ENCODE results near the gene AAK1. TPM values are rescaled to one million over a fixed set of nuclear protein-coding genes. Genes with fewer than 3 reads are reported as not detected.

The AAK1 gene
- total RNA-seq, 1 experiment from 2014 or later = 35.6 TPM

GRCh38 chr2:69581774-69582581, 61.6 kb downstream of the AAK1 start:
- ChIA-PET POLR2A (no interaction called here), CTCF (interaction anchor here (1.0 to 4.5 kb wide), 3 partner anchors 8 to 143 kb away, joined by 3 to 25 read pairs (median 4); no protein-coding TSS in a partner anchor)
- no peak for DNase-seq (ENCODE audit: low spot score)
- Mint-ChIP-seq H3K27me3 (ENCODE audit: low read depth) (no peaks in the 10 kb centered on the region), H3K36me3 (no peaks in the 10 kb centered on the region), H3K4me1 (peaks cover 49% of the 10 kb centered on the region), H3K27ac (peak overlapping the region; percentile 87), H3K9me3 (no peaks in the 10 kb centered on the region), H3K4me3 (no peak overlapping the region)
- TF ChIP-seq GABPB1 (CRISPR knock-in tag; IDR thresholded peaks at IDR 0.05) = 0 out of 2 replicates have a peak, but pooled peaks have one; percentile 43
- no peak for TF ChIP-seq RORB (CRISPR knock-in tag; IDR thresholded peaks at IDR 0.05)
- TF ChIP-seq ATF3 (CRISPR knock-in tag; conservative IDR thresholded peaks at IDR 0.05) = peak; percentile 56; the same call in 1 of the 2 replicates
- no peak for TF ChIP-seq CREB1 (CRISPR knock-in tag; IDR thresholded peaks at IDR 0.05)
- ATAC-seq = no peak

GRCh38 chr2:69580486-69580885, 63.1 kb downstream of the AAK1 start:
- ChIA-PET CTCF (interaction anchor here (1.7 kb wide), 1 partner anchor 10 kb away, joined by 4 read pairs; no protein-coding TSS in a partner anchor), POLR2A (no interaction called here)
- H3K36me3 Mint-ChIP-seq = no peaks in the 10 kb centered on the region
- H3K9me3 Mint-ChIP-seq = no peaks in the 10 kb centered on the region
- no peaks in the 10 kb centered on the region for H3K27me3 Mint-ChIP-seq (ENCODE audit: low read depth)
- peaks cover 42% of the 10 kb centered on the region for H3K4me1 Mint-ChIP-seq
- no peak overlapping the region; the same call in 1 of the 2 replicates for H3K27ac Mint-ChIP-seq
- DNase-seq (ENCODE audit: low spot score) = no peak
- H3K4me3 Mint-ChIP-seq = no peak overlapping the region
- ATAC-seq = no peak
- TF ChIP-seq SMAD4 (CRISPR knock-in tag; IDR thresholded peaks at IDR 0.05) = no peak
- TF ChIP-seq OVOL2 (CRISPR knock-in tag; IDR thresholded peaks at IDR 0.05; ENCODE audit: borderline replicate concordance) = no peak
- TF ChIP-seq PRRX2 (CRISPR knock-in tag; IDR thresholded peaks at IDR 0.05) = no peak
- TF ChIP-seq JUN (CRISPR knock-in tag; IDR thresholded peaks at IDR 0.05) = no peak
- no peak for TF ChIP-seq ZNF263 (CRISPR knock-in tag; IDR thresholded peaks at IDR 0.05; ENCODE audit: low read depth)
- TF ChIP-seq, protein P1, sequence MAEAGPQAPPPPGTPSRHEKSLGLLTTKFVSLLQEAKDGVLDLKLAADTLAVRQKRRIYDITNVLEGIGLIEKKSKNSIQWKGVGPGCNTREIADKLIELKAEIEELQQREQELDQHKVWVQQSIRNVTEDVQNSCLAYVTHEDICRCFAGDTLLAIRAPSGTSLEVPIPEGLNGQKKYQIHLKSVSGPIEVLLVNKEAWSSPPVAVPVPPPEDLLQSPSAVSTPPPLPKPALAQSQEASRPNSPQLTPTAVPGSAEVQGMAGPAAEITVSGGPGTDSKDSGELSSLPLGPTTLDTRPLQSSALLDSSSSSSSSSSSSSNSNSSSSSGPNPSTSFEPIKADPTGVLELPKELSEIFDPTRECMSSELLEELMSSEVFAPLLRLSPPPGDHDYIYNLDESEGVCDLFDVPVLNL (CRISPR knock-in tag; IDR thresholded peaks at IDR 0.05; ENCODE audit: borderline replicate concordance, low read depth) = no peak
- TF ChIP-seq, protein P2, sequence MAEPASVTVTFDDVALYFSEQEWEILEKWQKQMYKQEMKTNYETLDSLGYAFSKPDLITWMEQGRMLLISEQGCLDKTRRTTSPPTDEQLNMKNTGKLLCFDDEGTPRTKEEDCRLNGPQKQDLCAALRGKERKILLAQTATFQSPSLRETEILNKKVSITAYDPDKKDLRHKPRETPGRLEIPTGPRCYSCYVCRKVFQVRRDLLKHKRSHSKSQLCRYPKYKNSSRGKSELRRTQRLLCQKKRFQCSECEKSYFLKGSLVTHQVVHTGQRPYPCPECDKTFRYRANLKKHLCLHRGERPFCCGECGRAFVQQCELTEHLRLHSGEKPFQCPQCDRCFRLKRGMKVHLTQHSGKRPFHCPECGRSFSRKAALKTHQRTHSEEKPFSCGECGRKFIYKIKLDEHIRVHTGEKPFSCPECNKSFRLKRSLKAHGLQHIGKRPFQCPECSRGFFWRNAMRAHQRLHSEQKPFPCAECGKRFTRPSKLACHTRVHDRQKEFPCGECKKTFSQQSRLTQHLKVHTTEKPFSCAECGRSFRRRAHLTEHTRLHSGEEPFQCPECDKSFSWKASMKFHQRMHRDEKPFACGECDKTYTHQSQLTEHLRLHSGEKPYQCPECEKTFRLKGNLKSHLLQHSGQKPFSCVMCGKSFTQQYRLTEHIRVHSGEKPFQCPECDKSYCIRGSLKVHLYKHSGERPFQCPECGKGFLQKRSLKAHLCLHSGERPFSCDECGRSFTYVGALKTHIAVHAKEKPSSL (CRISPR knock-in tag; conservative IDR thresholded peaks at IDR 0.05) = no peak
- TF ChIP-seq, protein P3, sequence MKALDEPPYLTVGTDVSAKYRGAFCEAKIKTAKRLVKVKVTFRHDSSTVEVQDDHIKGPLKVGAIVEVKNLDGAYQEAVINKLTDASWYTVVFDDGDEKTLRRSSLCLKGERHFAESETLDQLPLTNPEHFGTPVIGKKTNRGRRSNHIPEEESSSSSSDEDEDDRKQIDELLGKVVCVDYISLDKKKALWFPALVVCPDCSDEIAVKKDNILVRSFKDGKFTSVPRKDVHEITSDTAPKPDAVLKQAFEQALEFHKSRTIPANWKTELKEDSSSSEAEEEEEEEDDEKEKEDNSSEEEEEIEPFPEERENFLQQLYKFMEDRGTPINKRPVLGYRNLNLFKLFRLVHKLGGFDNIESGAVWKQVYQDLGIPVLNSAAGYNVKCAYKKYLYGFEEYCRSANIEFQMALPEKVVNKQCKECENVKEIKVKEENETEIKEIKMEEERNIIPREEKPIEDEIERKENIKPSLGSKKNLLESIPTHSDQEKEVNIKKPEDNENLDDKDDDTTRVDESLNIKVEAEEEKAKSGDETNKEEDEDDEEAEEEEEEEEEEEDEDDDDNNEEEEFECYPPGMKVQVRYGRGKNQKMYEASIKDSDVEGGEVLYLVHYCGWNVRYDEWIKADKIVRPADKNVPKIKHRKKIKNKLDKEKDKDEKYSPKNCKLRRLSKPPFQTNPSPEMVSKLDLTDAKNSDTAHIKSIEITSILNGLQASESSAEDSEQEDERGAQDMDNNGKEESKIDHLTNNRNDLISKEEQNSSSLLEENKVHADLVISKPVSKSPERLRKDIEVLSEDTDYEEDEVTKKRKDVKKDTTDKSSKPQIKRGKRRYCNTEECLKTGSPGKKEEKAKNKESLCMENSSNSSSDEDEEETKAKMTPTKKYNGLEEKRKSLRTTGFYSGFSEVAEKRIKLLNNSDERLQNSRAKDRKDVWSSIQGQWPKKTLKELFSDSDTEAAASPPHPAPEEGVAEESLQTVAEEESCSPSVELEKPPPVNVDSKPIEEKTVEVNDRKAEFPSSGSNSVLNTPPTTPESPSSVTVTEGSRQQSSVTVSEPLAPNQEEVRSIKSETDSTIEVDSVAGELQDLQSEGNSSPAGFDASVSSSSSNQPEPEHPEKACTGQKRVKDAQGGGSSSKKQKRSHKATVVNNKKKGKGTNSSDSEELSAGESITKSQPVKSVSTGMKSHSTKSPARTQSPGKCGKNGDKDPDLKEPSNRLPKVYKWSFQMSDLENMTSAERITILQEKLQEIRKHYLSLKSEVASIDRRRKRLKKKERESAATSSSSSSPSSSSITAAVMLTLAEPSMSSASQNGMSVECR (CRISPR knock-in tag; IDR thresholded peaks at IDR 0.05; ENCODE audit: borderline replicate concordance) = no peak
- TF ChIP-seq, protein P4, sequence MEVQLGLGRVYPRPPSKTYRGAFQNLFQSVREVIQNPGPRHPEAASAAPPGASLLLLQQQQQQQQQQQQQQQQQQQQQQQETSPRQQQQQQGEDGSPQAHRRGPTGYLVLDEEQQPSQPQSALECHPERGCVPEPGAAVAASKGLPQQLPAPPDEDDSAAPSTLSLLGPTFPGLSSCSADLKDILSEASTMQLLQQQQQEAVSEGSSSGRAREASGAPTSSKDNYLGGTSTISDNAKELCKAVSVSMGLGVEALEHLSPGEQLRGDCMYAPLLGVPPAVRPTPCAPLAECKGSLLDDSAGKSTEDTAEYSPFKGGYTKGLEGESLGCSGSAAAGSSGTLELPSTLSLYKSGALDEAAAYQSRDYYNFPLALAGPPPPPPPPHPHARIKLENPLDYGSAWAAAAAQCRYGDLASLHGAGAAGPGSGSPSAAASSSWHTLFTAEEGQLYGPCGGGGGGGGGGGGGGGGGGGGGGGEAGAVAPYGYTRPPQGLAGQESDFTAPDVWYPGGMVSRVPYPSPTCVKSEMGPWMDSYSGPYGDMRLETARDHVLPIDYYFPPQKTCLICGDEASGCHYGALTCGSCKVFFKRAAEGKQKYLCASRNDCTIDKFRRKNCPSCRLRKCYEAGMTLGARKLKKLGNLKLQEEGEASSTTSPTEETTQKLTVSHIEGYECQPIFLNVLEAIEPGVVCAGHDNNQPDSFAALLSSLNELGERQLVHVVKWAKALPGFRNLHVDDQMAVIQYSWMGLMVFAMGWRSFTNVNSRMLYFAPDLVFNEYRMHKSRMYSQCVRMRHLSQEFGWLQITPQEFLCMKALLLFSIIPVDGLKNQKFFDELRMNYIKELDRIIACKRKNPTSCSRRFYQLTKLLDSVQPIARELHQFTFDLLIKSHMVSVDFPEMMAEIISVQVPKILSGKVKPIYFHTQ (CRISPR knock-in tag; IDR thresholded peaks at IDR 0.05) = no peak
- TF ChIP-seq, protein P5, sequence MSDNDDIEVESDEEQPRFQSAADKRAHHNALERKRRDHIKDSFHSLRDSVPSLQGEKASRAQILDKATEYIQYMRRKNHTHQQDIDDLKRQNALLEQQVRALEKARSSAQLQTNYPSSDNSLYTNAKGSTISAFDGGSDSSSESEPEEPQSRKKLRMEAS (CRISPR knock-in tag; IDR thresholded peaks at IDR 0.05) = no peak
- no peak for TF ChIP-seq NR2C2 (CRISPR knock-in tag; IDR thresholded peaks at IDR 0.05)
- TF ChIP-seq, protein P6, sequence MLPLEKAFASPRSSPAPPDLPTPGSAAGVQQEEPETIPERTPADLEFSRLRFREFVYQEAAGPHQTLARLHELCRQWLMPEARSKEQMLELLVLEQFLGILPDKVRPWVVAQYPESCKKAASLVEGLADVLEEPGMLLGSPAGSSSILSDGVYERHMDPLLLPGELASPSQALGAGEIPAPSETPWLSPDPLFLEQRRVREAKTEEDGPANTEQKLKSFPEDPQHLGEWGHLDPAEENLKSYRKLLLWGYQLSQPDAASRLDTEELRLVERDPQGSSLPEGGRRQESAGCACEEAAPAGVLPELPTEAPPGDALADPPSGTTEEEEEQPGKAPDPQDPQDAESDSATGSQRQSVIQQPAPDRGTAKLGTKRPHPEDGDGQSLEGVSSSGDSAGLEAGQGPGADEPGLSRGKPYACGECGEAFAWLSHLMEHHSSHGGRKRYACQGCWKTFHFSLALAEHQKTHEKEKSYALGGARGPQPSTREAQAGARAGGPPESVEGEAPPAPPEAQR (CRISPR knock-in tag; IDR thresholded peaks at IDR 0.05) = no peak
- no peak for TF ChIP-seq GTF2I (CRISPR knock-in tag; conservative IDR thresholded peaks at IDR 0.05)
- TF ChIP-seq CREB1 (CRISPR knock-in tag; IDR thresholded peaks at IDR 0.05) = no peak
- TF ChIP-seq JAZF1 (CRISPR knock-in tag; IDR thresholded peaks at IDR 0.05) = no peak
- TF ChIP-seq RELA (CRISPR knock-in tag; IDR thresholded peaks at IDR 0.05; ENCODE audit: borderline replicate concordance) = no peak
- TF ChIP-seq GRHL2 (CRISPR knock-in tag; IDR thresholded peaks at IDR 0.05; ENCODE audit: insufficient replicate concordance, severe bottlenecking) = no peak
- TF ChIP-seq RORB (CRISPR knock-in tag; IDR thresholded peaks at IDR 0.05) = no peak
